K562 (cell line): ENCODE data around the gene PUM1. TPM values are rescaled to one million over a fixed set of nuclear protein-coding genes. Genes with fewer than 3 reads are reported as not detected.

Experiments used
- ATAC-seq: fragments of 200-7000 bp; cut with Tn5 transposase; 3 replicates; pipeline ENCODE4 v1.9.1; 2020; ENCODE audit warnings: moderate library complexity
- BruUV-seq: library from RNA; stranded (reverse); fragments of 400-500 nt; replicated peaks from 2 replicates; lab custom pipeline; 2021; lab: Mats Ljungman, UMichigan
- CTCF ChIA-PET: fragments of 300-600 bp; formaldehyde crosslinking; extraction: SDS; loops from one replicate; lab custom pipeline; 2021; ENCODE audit warnings: low intra/inter-chr PET ratio; lab: Yijun Ruan, JAX
- POLR2A ChIA-PET: fragments of 300-600, 350-650 bp; sonication (Branson Sonifier 250); formaldehyde crosslinking; extraction: SDS; loops from one replicate; lab custom pipeline; 2021; ENCODE audit warnings: antibody characterized with exemption, inconsistent platforms; lab: Yijun Ruan, JAX
- DNase-seq, 4 experiments: peaks; one replicate each; pipeline versions ENCODE4 v3.0.0 to v3.0.0-alpha.2; 2011 to 2018; ENCODE audit warnings: low spot score in 3 of 4, mixed read lengths in 3 of 4; ENCODE audit errors: extremely low read depth in 1 of 4
- FAIRE-seq: peaks from 2 replicates; lab custom pipeline; 2011; peaks lifted over from hg19 to GRCh38; lab: Jason Lieb, UNC
- H2AFZ ChIP-seq: 2 replicates; pipeline ENCODE4 v1.6.0; 2011; ENCODE audit warnings: low read depth, low read length, control low read depth, inconsistent platforms
- H3K27ac ChIP-seq: fragments of 200-600 bp; 3 replicates; pipeline ENCODE4 v1.8.0; 2011; ENCODE audit warnings: low read depth, mild to moderate bottlenecking, control low read depth, inconsistent platforms, low read length, moderate library complexity, mixed read lengths; ENCODE audit errors: extremely low read depth
- H3K27me3 ChIP-seq, 2 experiments: fragments of 300-600 bp in 1 of 2; 2 replicates in 1 of 2; 3 replicates in 1 of 2; pipeline versions ENCODE4 v1.6.0 to v1.8.0; 2011; ENCODE audit warnings: inconsistent platforms in 2 of 2, low read length in 2 of 2, mild to moderate bottlenecking in 1 of 2, mixed read lengths in 1 of 2, moderate library complexity in 1 of 2; ENCODE audit not compliant: control insufficient read depth in 2 of 2, insufficient read depth in 2 of 2
- H3K36me3 ChIP-seq: fragments of 300-600 bp; 3 replicates; pipeline ENCODE4 v1.8.0; 2011; ENCODE audit warnings: mild to moderate bottlenecking, low read length, inconsistent platforms; ENCODE audit not compliant: control insufficient read depth, insufficient read depth
- H3K4me1 ChIP-seq, 2 experiments: fragments of 200-600 bp in 1 of 2; replicated peaks in 1 of 2; 2 replicates in 1 of 2; 3 replicates in 1 of 2; pipeline versions ENCODE4 v1.5.1 to v1.8.0; 2011; ENCODE audit warnings: inconsistent platforms in 2 of 2, low read length in 2 of 2, mild to moderate bottlenecking in 1 of 2, mixed read lengths in 1 of 2, moderate library complexity in 1 of 2; ENCODE audit not compliant: control insufficient read depth in 2 of 2, insufficient read depth in 2 of 2
- H3K4me2 ChIP-seq: 2 replicates; pipeline ENCODE4 v1.6.1; 2011; ENCODE audit warnings: low read length, control low read depth, inconsistent platforms, mixed read lengths; ENCODE audit not compliant: insufficient read depth
- H3K4me3 ChIP-seq: fragments of 200-600 bp; sonication (generic), shearing (Covaris generic); 2 replicates; pipeline ENCODE4 v1.5.1; 2016; ENCODE audit warnings: control low read depth, inconsistent platforms
- H3K79me2 ChIP-seq: fragments of 200-600 bp; 3 replicates; pipeline ENCODE4 v1.8.0; 2011; ENCODE audit warnings: low read length, inconsistent platforms; ENCODE audit not compliant: control insufficient read depth, insufficient read depth
- H3K9ac ChIP-seq, 2 experiments: 2 replicates each; pipeline versions ENCODE4 v1.6.0 to v1.6.1; 2011; ENCODE audit warnings: low read depth in 2 of 2, low read length in 2 of 2, control low read depth in 1 of 2, inconsistent platforms in 1 of 2, mild to moderate bottlenecking in 1 of 2, mixed read lengths in 1 of 2; ENCODE audit not compliant: insufficient read depth in 1 of 2
- H3K9me1 ChIP-seq: one replicate; pipeline ENCODE4 v1.6.0; 2011; ENCODE audit warnings: inconsistent platforms, mild to moderate bottlenecking, low read length, moderate library complexity; ENCODE audit not compliant: control insufficient read depth, insufficient read depth
- H3K9me3 ChIP-seq: replicated peaks from 2 replicates; pipeline ENCODE4 v1.5.1; 2011; ENCODE audit warnings: low read depth, low read length, inconsistent platforms; ENCODE audit not compliant: control insufficient read depth, insufficient read depth
- H4K20me1 ChIP-seq: replicated peaks from 2 replicates; pipeline ENCODE4 v1.6.1; 2011; ENCODE audit warnings: low read length, inconsistent platforms, mixed read lengths; ENCODE audit not compliant: control insufficient read depth, insufficient read depth
- BRD9 ChIP-seq: fragments of 450-650 bp; IDR thresholded peaks from 2 replicates; pipeline ENCODE4 v1.6.1; 2018; ENCODE audit warnings: low read depth; ENCODE audit not compliant: partially characterized antibody
- CBX1 ChIP-seq: sonication (generic); IDR thresholded peaks from 2 replicates; pipeline ENCODE4 v1.6.1; 2016; ENCODE audit warnings: antibody characterized with exemption, low read depth, mild to moderate bottlenecking
- EZH2 ChIP-seq: IDR thresholded peaks from 2 replicates; pipeline ENCODE4 v1.6.1; 2012; ENCODE audit warnings: low read depth, mild to moderate bottlenecking, inconsistent platforms, low read length, borderline replicate concordance
- GABPA ChIP-seq: fragments of 200-800 bp; sonication (Bioruptor generic); conservative IDR thresholded peaks from 2 replicates; pipeline ENCODE4 v1.6.1; 2016; ENCODE audit warnings: low read depth, missing genetic modification characterization, missing compliant biosample characterization
- MAZ ChIP-seq, 2 experiments: fragments of 450-650 bp in 1 of 2; sonication (generic) in 1 of 2; formaldehyde crosslinking; IDR thresholded peaks in 1 of 2; conservative IDR thresholded peaks in 1 of 2; 2 replicates each; pipeline versions ENCODE4 v1.4.0 to v1.5.0; 2020; ENCODE audit warnings: mild to moderate bottlenecking in 1 of 2, missing genetic modification reagents in 1 of 2
- PTBP1 ChIP-seq: fragments of 200-400 bp; formaldehyde crosslinking; IDR thresholded peaks from 2 replicates; pipeline ENCODE4 v1.6.1; 2017; ENCODE audit warnings: low read depth, low read length
- RBFOX2 ChIP-seq: fragments of 200-400 bp; formaldehyde crosslinking; IDR thresholded peaks from 2 replicates; pipeline ENCODE4 v1.6.1; 2017; ENCODE audit warnings: low read depth, mild to moderate bottlenecking, low read length, moderate library complexity
- SRSF7 ChIP-seq: fragments of 200-400 bp; formaldehyde crosslinking; optimal IDR thresholded peaks from 2 replicates; pipeline ENCODE3; 2017; ENCODE audit warnings: mild to moderate bottlenecking, low read depth, low read length
- YY1 ChIP-seq, 3 experiments: IDR thresholded peaks; 2 replicates each; pipeline ENCODE4 v1.6.1; 2011; ENCODE audit warnings: low read length in 2 of 3, mild to moderate bottlenecking in 2 of 3, moderate library complexity in 2 of 3, borderline replicate concordance in 1 of 3, control low read depth in 1 of 3, low read depth in 1 of 3; ENCODE audit not compliant: insufficient read depth in 3 of 3, insufficient replicate concordance in 2 of 3, control insufficient read depth in 1 of 3, insufficient read length in 1 of 3; ENCODE audit errors: extremely low read depth in 1 of 3
- ZNF212 ChIP-seq: fragments of 450-650 bp; formaldehyde crosslinking; IDR thresholded peaks from 2 replicates; pipeline ENCODE4 v1.4.0; 2020; ENCODE audit warnings: mild to moderate bottlenecking
- ZNF316 ChIP-seq: fragments of 450-650 bp; IDR thresholded peaks from 2 replicates; pipeline ENCODE4 v1.6.1; 2016
- ZNF354B ChIP-seq: fragments of 250-450 bp; sonication (Bioruptor Pico); IDR thresholded peaks from 2 replicates; pipeline ENCODE4 v1.4.0; 2020
- WGBS: fragments of 100-300 bp; shearing (Covaris generic); methylation state at CpG from one replicate; pipeline ENCODE4 v1.1.6; 2016; ENCODE audit warnings: low coverage, mixed read lengths; ENCODE audit not compliant: insufficient coverage; ENCODE audit errors: missing lambda C conversion rate; 5-methylcytosine and 5-hydroxymethylcytosine counted together
- in situ Hi-C: fragments of 300-500 bp; cut with MboI; formaldehyde crosslinking; loops from 4 replicates; pipeline ENCODE4 v1.15.0; 2018; ENCODE audit warnings: inconsistent platforms, mixed read lengths
- intact Hi-C: fragments of 100-400 bp; cut with micrococcal nuclease; formaldehyde crosslinking; loops from 2 replicates; pipeline ENCODE4 v1.14.2; 2022
- polyA plus RNA-seq, 8 experiments: library from polyadenylated mRNA; depleted of rRNA in 4 of 8; stranded (reverse) in 5 of 8; unstranded in 3 of 8; fragments of >200 nt; fragmentation: Nextera tagmentation in 2 of 8; fragmentation: Illumina TruSeq in 1 of 8; extraction: Ambion mirVana in 2 of 8; extraction: Trizol in 1 of 8; gene quantifications; 2 replicates each; pipeline versions ENCODE4 v1.2.1 to v1.2.3, GENCODE V29; 2011 to 2014; ENCODE audit warnings: inconsistent platforms in 1 of 8, missing spikeins in 1 of 8
- total RNA-seq, 7 experiments: library from RNA; depleted of rRNA in 6 of 7; stranded (reverse); fragments of >200 nt in 6 of 7; fragmentation: Illumina TruSeq in 2 of 7; extraction: Trizol in 2 of 7; gene quantifications; 2 replicates each; pipeline versions ENCODE4 v1.2.1 to v1.2.3, GENCODE V29; 2011 to 2021; ENCODE audit warnings: low replicate concordance in 1 of 7
- TF ChIP-seq, protein P1 (sequence below): sonication (generic); formaldehyde crosslinking; IDR thresholded peaks from 2 replicates; pipeline ENCODE4 v1.8.0; 2023; ENCODE audit warnings: missing genetic modification reagents, mild to moderate bottlenecking, borderline replicate concordance
- TF ChIP-seq, protein P2 (sequence below): sonication (generic); formaldehyde crosslinking; IDR thresholded peaks from 2 replicates; pipeline ENCODE4 v1.8.1; 2023; ENCODE audit warnings: mild to moderate bottlenecking, missing genetic modification reagents

Gene PUM1
- total and polyA plus RNA-seq, 9 of the 15 experiments (the other 6 are each of a cell fraction or from before 2014, with no cell fraction given) = 37.7 to 104 (median 55.7) TPM

DNA sequence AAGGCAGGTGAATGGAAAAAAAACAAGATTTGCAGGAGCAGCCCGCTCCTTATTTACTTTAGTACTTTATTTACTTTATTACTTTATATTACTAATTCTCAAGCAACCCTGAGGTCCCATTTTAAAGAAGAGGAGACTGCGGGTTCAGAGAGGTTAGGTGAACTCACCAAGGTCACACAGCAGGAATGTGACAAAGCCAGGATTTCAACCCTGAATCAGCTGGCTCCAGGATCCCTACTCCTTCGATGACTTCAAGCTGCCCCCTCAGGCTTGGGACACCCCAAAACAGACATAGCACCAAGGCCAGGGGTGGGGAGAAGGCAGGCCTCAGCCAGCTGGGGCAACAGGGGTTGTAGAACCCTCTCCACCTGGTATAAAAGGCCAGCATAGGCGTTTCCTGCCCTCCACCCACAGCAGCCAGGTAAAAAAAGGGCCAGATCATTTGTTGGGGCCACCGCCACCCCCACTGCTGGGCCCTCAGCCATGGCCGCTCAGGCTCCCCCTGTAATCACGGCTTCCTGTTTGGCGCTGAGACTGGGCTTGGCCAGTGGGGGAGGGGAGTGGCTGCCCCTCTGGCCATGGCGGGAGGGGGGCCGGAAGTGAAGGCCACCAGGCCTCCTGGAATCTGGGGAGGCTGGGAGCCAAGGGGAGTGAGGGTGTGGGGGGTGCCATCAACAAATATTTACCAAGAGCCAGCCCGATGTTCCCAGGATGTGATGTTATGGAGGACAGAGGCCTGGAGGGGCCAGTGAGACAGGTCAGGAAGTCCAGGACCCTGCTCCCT lies 163.5 kb downstream of the PUM1 start:
- Histone ChIP-seq H3K4me2 (no peak overlapping the region), H3K27ac (0 out of 3 replicates have a peak overlapping the region, but pooled peaks have one; percentile 4), H3K27me3 (no peaks in the 10 kb centered on the region), H3K36me3 (no peaks in the 10 kb centered on the region), H3K79me2 (peaks cover 15% of the 10 kb centered on the region), H3K9ac (peak overlapping the region in 1 of 2 experiments; percentile 70; a peak in 2 of 4 replicates), H3K9me1 (peaks cover 8% of the 10 kb centered on the region), H4K20me1 (peaks cover 18% of the 10 kb centered on the region), H3K9me3 (no peaks in the 10 kb centered on the region), H3K4me1 (peaks cover 44 to 60% of the 10 kb centered on the region in 2 experiments), H3K4me3 (no peak overlapping the region), H2AFZ (no peak overlapping the region)
- 32% methylated on average over 11 of the region's 11 CpGs for WGBS
- POLR2A ChIA-PET = interaction anchor here (1.0 kb wide), 1 partner anchor 93 kb away, joined by 5 read pairs; no protein-coding TSS in a partner anchor
- ATAC-seq (peak; percentile 8; the same call in 2 of the 3 replicates), DNase-seq (peak in 1 of 4 experiments; percentile 48), FAIRE-seq (no peak)
- intact Hi-C loops = no loop called here
- CTCF ChIA-PET = interaction anchor here (0.7 to 1.0 kb wide), 2 partner anchors 13 to 100 kb away, joined by 4 read pairs; no protein-coding TSS in a partner anchor
- in situ Hi-C loops = no loop called here
- BruUV-seq = no TSS peak
- no peak for TF ChIP-seq EZH2
- no peak for TF ChIP-seq SRSF7
- no peak for TF ChIP-seq ZNF354B
- TF ChIP-seq BRD9 = peak; percentile 92
- TF ChIP-seq, protein P1, sequence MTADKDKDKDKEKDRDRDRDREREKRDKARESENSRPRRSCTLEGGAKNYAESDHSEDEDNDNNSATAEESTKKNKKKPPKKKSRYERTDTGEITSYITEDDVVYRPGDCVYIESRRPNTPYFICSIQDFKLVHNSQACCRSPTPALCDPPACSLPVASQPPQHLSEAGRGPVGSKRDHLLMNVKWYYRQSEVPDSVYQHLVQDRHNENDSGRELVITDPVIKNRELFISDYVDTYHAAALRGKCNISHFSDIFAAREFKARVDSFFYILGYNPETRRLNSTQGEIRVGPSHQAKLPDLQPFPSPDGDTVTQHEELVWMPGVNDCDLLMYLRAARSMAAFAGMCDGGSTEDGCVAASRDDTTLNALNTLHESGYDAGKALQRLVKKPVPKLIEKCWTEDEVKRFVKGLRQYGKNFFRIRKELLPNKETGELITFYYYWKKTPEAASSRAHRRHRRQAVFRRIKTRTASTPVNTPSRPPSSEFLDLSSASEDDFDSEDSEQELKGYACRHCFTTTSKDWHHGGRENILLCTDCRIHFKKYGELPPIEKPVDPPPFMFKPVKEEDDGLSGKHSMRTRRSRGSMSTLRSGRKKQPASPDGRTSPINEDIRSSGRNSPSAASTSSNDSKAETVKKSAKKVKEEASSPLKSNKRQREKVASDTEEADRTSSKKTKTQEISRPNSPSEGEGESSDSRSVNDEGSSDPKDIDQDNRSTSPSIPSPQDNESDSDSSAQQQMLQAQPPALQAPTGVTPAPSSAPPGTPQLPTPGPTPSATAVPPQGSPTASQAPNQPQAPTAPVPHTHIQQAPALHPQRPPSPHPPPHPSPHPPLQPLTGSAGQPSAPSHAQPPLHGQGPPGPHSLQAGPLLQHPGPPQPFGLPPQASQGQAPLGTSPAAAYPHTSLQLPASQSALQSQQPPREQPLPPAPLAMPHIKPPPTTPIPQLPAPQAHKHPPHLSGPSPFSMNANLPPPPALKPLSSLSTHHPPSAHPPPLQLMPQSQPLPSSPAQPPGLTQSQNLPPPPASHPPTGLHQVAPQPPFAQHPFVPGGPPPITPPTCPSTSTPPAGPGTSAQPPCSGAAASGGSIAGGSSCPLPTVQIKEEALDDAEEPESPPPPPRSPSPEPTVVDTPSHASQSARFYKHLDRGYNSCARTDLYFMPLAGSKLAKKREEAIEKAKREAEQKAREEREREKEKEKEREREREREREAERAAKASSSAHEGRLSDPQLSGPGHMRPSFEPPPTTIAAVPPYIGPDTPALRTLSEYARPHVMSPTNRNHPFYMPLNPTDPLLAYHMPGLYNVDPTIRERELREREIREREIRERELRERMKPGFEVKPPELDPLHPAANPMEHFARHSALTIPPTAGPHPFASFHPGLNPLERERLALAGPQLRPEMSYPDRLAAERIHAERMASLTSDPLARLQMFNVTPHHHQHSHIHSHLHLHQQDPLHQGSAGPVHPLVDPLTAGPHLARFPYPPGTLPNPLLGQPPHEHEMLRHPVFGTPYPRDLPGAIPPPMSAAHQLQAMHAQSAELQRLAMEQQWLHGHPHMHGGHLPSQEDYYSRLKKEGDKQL = no peak
- TF ChIP-seq ZNF316 = no peak
- TF ChIP-seq MAZ (CRISPR knock-in tag; conservative IDR thresholded peaks at IDR 0.05 in 1 of 2, IDR thresholded peaks at IDR 0.05 in 1 of 2) = 0 out of 4 replicates have a peak, but pooled peaks of 1 of the 2 experiments have one; percentile 44
- TF ChIP-seq CBX1 = peak; percentile 75; the same call in 1 of the 2 replicates
- peak; percentile 36; the same call in 1 of the 2 replicates for TF ChIP-seq RBFOX2
- TF ChIP-seq ZNF212 (CRISPR knock-in tag) = no peak
- TF ChIP-seq, protein P2, sequence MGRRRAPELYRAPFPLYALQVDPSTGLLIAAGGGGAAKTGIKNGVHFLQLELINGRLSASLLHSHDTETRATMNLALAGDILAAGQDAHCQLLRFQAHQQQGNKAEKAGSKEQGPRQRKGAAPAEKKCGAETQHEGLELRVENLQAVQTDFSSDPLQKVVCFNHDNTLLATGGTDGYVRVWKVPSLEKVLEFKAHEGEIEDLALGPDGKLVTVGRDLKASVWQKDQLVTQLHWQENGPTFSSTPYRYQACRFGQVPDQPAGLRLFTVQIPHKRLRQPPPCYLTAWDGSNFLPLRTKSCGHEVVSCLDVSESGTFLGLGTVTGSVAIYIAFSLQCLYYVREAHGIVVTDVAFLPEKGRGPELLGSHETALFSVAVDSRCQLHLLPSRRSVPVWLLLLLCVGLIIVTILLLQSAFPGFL (CRISPR knock-in tag) = no peak
- peak in 2 of 3 experiments; percentile 15 to 62 for TF ChIP-seq YY1 (IDR thresholded peaks at IDR 0.05; ENCODE audit: borderline replicate concordance in 1 of 3, control insufficient read depth in 1 of 3, extremely low read depth in 1 of 3, insufficient read depth in 3 of 3, insufficient read length in 1 of 3, insufficient replicate concordance in 2 of 3, low read depth in 1 of 3, low read length in 2 of 3)
- TF ChIP-seq PTBP1 = peak; percentile 79; the same call in 1 of the 2 replicates
- TF ChIP-seq GABPA (tag) = peak; percentile 71
